Right hindlimb (tissue), 1 donor: ENCODE measurements around the gene GRID2.

ENCODE experiments used
- DNase-seq: peaks from one replicate; pipeline ENCODE4 v3.0.0-alpha.2; 2018

The GRID2 gene

GRCh38 chr4:92970996-92971395 is 667.2 kb downstream of the GRID2 start:
- DNase-seq: no peak

- no peak for DNase-seq
These were observed 684.5 kb downstream of the GRID2 start for GRCh38 chr4:92988301-92988700.

GRCh38 chr4:92992758-92993157 is 689.0 kb downstream of the GRID2 start:
- DNase-seq: no peak

GRCh38 chr4:92994727-92995126 is 691.0 kb downstream of the GRID2 start:
- no peak for DNase-seq

- DNase-seq: no peak
These were observed 692.8 kb downstream of the GRID2 start for GRCh38 chr4:92996533-92996932.

- no peak for DNase-seq
These were observed 697.1 kb downstream of the GRID2 start for GRCh38 chr4:93000910-93001309.

GRCh38 chr4:93002240-93002639 is 698.5 kb downstream of the GRID2 start:
- no peak for DNase-seq

- DNase-seq: no peak
These were observed 712.6 kb downstream of the GRID2 start for GRCh38 chr4:93016350-93016749.

GRCh38 chr4:93018243-93018642 is 714.5 kb downstream of the GRID2 start:
- no peak for DNase-seq

GRCh38 chr4:93018806-93019205 is 715.0 kb downstream of the GRID2 start:
- no peak for DNase-seq

GRCh38 chr4:93029769-93030168 is 726.0 kb downstream of the GRID2 start:
- no peak for DNase-seq

GRCh38 chr4:93030670-93031069 is 726.9 kb downstream of the GRID2 start:
- no peak for DNase-seq

GRCh38 chr4:93031431-93032098 is 727.8 kb downstream of the GRID2 start:
- no peak for DNase-seq

GRCh38 chr4:93042746-93043145 is 739.0 kb downstream of the GRID2 start:
- no peak for DNase-seq

- DNase-seq: no peak
These were observed 749.4 kb downstream of the GRID2 start for GRCh38 chr4:93053140-93053539.

GRCh38 chr4:93061826-93062225 is 758.1 kb downstream of the GRID2 start:
- DNase-seq: no peak

GRCh38 chr4:93063325-93063724 is 759.6 kb downstream of the GRID2 start:
- DNase-seq: no peak

- DNase-seq: no peak
These were observed 762.0 kb downstream of the GRID2 start for GRCh38 chr4:93065790-93066189.

- no peak for DNase-seq
These were observed 763.0 kb downstream of the GRID2 start for GRCh38 chr4:93066749-93067148.

GRCh38 chr4:93072292-93072691 is 768.5 kb downstream of the GRID2 start:
- no peak for DNase-seq

GRCh38 chr4:93080316-93080715 is 776.5 kb downstream of the GRID2 start:
- no peak for DNase-seq

- DNase-seq: no peak
These were observed 781.0 kb downstream of the GRID2 start for GRCh38 chr4:93084599-93085305.

- no peak for DNase-seq
These were observed 782.6 kb downstream of the GRID2 start for GRCh38 chr4:93086356-93086755.

GRCh38 chr4:93092765-93093164 is 789.0 kb downstream of the GRID2 start:
- no peak for DNase-seq

- no peak for DNase-seq
These were observed 799.3 kb downstream of the GRID2 start for GRCh38 chr4:93103042-93103441.
